Spleen (tissue), 7 donors: Measurements from ENCODE around the gene TMEM170B.

ENCODE experiments used
- CTCF ChIP-seq, 11 experiments: fragments of 200-600 bp in 7 of 11; fragments of 450-650 bp in 4 of 11; sonication (generic) in 4 of 11; IDR thresholded peaks in 8 of 11; conservative IDR thresholded peaks in 3 of 11; 1 replicate in 7 of 11; 2 replicates in 4 of 11; pipeline versions ENCODE4 v1.4.0 to v1.8.0; 2016 to 2021; ENCODE audit warnings: antibody characterized with exemption in 11 of 11, inconsistent platforms in 4 of 11, mild to moderate bottlenecking in 1 of 11
- POLR2A ChIP-seq, 3 donors: fragments of 450-650 bp; IDR thresholded peaks; one replicate each; pipeline ENCODE4 v1.5.1; 2017; ENCODE audit warnings: antibody characterized with exemption in 3 of 3, mild to moderate bottlenecking in 1 of 3
- POLR2AphosphoS5 ChIP-seq, 3 donors: sonication (generic); formaldehyde crosslinking; IDR thresholded peaks; one replicate each; pipeline ENCODE4 v1.5.1; 2017; ENCODE audit warnings: antibody characterized with exemption in 3 of 3
- donor health status: DM: no; HTN: no; CAD: no; lungs with moderate emphysema.
- donor health status: DM: no; HTN: no; CAD: no.
- donor health status: DM: no; HTN: no; CAD: no.

DNA sequence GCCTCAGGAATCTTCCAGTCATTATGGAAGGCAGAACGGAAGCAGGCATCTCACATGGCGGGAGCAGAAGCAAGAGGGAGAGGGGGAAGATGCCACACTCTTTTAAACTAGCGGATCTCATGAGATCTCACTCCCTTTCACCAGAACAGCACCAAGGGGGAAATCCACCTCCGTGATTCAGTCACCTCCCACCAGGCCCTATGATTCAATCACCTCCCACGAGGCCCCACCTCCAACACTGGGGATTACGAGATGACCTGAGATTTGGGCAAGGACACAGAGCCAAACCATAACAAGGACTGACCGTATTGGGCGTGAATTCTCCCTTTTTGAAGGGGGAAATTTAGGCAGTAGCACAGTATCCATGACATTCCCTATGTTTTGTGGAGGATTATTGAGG lies 88.8 kb downstream of the TMEM170B start:
- TF ChIP-seq CTCF (IDR thresholded peaks at IDR 0.05 in 8 of 11, conservative IDR thresholded peaks at IDR 0.05 in 3 of 11) (no peak), POLR2A (IDR thresholded peaks at IDR 0.05) (no peak), POLR2AphosphoS5 (IDR thresholded peaks at IDR 0.05) (no peak)
